Heart left ventricle (tissue), 16 donors: ENCODE results near the gene ANO2. TPM values are rescaled to one million over a fixed set of nuclear protein-coding genes. Genes with fewer than 3 reads are reported as not detected.
A peak's percentile ranks its signal among the peaks of the same experiment; 100 is the strongest.

Experiments used
- ATAC-seq, 4 donors: fragments of 200-7000 bp; cut with Tn5 transposase; one replicate each; pipeline ENCODE4 v1.9.1; 2020 to 2022; ENCODE audit warnings: moderate library complexity in 4 of 4, mild to moderate bottlenecking in 3 of 4, moderate number of reproducible peaks in 1 of 4
- DNase-seq, 5 donors: peaks; one replicate each; pipeline ENCODE4 v3.0.0-alpha.2; 2020
- H3K27ac ChIP-seq, 12 donors: fragments of 200-600 bp; sonication (generic) in 4 of 12; one replicate each; pipeline versions ENCODE4 v1.5.0 to v1.8.0; 2016 to 2022; ENCODE audit warnings: mild to moderate bottlenecking in 2 of 12
- H3K27me3 ChIP-seq, 9 donors: fragments of 200-600 bp; sonication (generic) in 2 of 9; one replicate each; pipeline versions ENCODE4 v1.5.1 to v1.8.0; 2016 to 2022; ENCODE audit warnings: mild to moderate bottlenecking in 3 of 9
- H3K36me3 ChIP-seq, 9 donors: fragments of 200-600 bp; sonication (generic) in 2 of 9; one replicate each; pipeline versions ENCODE4 v1.5.0 to v1.8.0; 2018 to 2022; ENCODE audit warnings: mild to moderate bottlenecking in 2 of 9
- H3K4me1 ChIP-seq, 12 donors: fragments of 200-600 bp; sonication (generic) in 4 of 12; one replicate each; pipeline versions ENCODE4 v1.5.0 to v1.8.0; 2016 to 2022; ENCODE audit warnings: mild to moderate bottlenecking in 3 of 12
- H3K4me3 ChIP-seq, 12 donors: fragments of 200-600 bp; sonication (generic) in 4 of 12; one replicate each; pipeline versions ENCODE4 v1.5.0 to v1.8.0; 2017 to 2022; ENCODE audit warnings: mild to moderate bottlenecking in 9 of 12, moderate library complexity in 4 of 12
- H3K9me3 ChIP-seq, 12 donors: fragments of 200-600 bp; sonication (generic) in 4 of 12; one replicate each; pipeline versions ENCODE4 v1.5.0 to v1.8.0; 2016 to 2022; ENCODE audit warnings: mild to moderate bottlenecking in 1 of 12
- CTCF ChIP-seq, 12 donors: fragments of 200-600 bp; sonication (generic) in 4 of 12; IDR thresholded peaks; one replicate each; pipeline versions ENCODE4 v1.5.0 to v1.8.0; 2018 to 2022; ENCODE audit warnings: antibody characterized with exemption in 12 of 12, mild to moderate bottlenecking in 5 of 12
- POLR2A ChIP-seq, 2 donors: fragments of 450-650 bp; IDR thresholded peaks; one replicate each; pipeline ENCODE4 v1.6.1; 2017; ENCODE audit warnings: antibody characterized with exemption in 2 of 2, mild to moderate bottlenecking in 2 of 2, moderate library complexity in 2 of 2
- WGBS, 4 donors: extraction: QIAGEN DNeasy Blood & Tissue Kit in 2 of 4; methylation state at CpG; one replicate each; pipeline versions ENCODE4 v1.1.5 to v1.1.7; 2013 to 2018; 5-methylcytosine and 5-hydroxymethylcytosine counted together
- intact Hi-C, 10 donors: fragments of 100-400 bp; cut with DNase I; formaldehyde crosslinking; loops; one replicate each; pipeline versions ENCODE4 v1.11.1 to v1.14.2; 2022
- polyA plus RNA-seq, 2 donors: library from polyadenylated mRNA; stranded (reverse); fragments of 200-250 nt; gene quantifications; one replicate each; pipeline ENCODE4 v1.2.3, GENCODE V29; 2013
- total RNA-seq, 9 donors: library from RNA; depleted of rRNA in 2 of 9; stranded (reverse); fragments of >200 nt in 2 of 9; fragmentation: NEBNext Ultra II Directional in 3 of 9; extraction: Animal tissue kit (Norgen Biotek cat#: 25700) in 3 of 9; gene quantifications; one replicate each; pipeline versions ENCODE4 v1.1.0 to v1.2.4, GENCODE V29; 2016 to 2023
- donor health status: ischemic (EF 13 %, LVEDD 7.1; RV severe dilation, severe dysfunction).
- donor health status: healthy with polysubstance abuse.
- donor health status: DM: no; HTN: yes; CAD: no.
- donor health status: DM: no; HTN: no; CAD: no.
- donor health status: ischemic (EF 25% LVEDD 6.9; RV normal size, moderate dysfunction).
- donor health status: ischemic (EF 25% LVEDD 5.7; RV mildly dilated, moderate dysfunction).
- donor health status: healthy.
- donor health status: DM: yes; HTN: yes; CAD: no.
- donor health status: ischemic (EF 35%, LVEDD 5.7; RV mildly dilated, moderate dysfunction).
- donor health status: nonischemic (EF 11% LVEDD 7.7; RV severe dilation, severe dysfunction).
- donor health status: DM: yes; HTN: yes; CAD: no.
- donor health status: PGD.
- donor health status: ischemic (EF 29% LVEDD 5.4; RV normal size, mild dysfunction).
- donor health status: nonischemic (EF 23%, LVEDD 6.1; RV moderate dilation, normal function).

ANO2 gene
- total and polyA plus RNA-seq, 11 donors = 3.4 to 19.4 (median 9.4) TPM

GRCh38 chr12:5581616-5582015 is 363.4 kb downstream of the ANO2 start:
- peaks cover 11 to 75% (median 50%) of the 10 kb centered on the region in 12 donors for H3K4me1 ChIP-seq
- H3K4me3 ChIP-seq = peak overlapping the region in 2 of 12 donors; percentile 4 to 26
- peak overlapping the region; percentile 40 to 82 (median 61) for H3K27ac ChIP-seq
- no peaks in the 10 kb centered on the region for H3K27me3 ChIP-seq
- ATAC-seq (peak in 2 of 4 donors; percentile 12 to 22), DNase-seq (no peak)
- H3K36me3 ChIP-seq = no peaks in the 10 kb centered on the region
- H3K9me3 ChIP-seq = no peaks in the 10 kb centered on the region
- TF ChIP-seq CTCF (IDR thresholded peaks at IDR 0.05) (no peak), POLR2A (IDR thresholded peaks at IDR 0.05) (no peak)
- intact Hi-C loops = loop anchor here in 1 of 10 donors (5.0 kb wide), 1 partner anchor 149 kb away; the partner anchor contains the start of gene NTF3
- 45 to 55% (median 51%) methylated on average over 4 of the region's 4 CpGs for WGBS, 4 donors

DNA sequence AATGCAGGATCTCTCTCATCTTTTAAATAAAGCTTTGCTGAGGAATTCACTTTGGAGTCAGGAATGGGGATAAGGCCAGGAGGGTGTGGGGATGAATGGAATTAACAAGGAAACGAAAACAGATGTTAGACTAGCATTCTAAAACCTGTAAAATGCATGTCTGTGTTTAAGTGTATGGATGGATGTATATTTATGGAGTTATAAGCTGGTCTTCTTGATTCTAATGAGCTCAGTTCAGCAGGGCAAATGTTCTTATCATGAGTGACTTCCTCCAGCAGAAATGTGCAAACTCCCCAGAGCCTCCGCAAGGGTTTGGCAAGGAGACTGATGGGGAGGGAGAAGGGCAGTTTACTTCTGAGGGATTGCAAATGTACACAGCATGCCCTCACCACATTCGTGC is 364.0 kb downstream of the ANO2 start:
- TF ChIP-seq CTCF (IDR thresholded peaks at IDR 0.05) = no peak
- TF ChIP-seq POLR2A (IDR thresholded peaks at IDR 0.05) = no peak
- Histone ChIP-seq H3K4me1 (peaks cover 12 to 80% (median 51%) of the 10 kb centered on the region in 12 donors), H3K27me3 (no peaks in the 10 kb centered on the region), H3K9me3 (no peaks in the 10 kb centered on the region), H3K36me3 (no peaks in the 10 kb centered on the region), H3K27ac (peak overlapping the region; percentile 40 to 82 (median 61)), H3K4me3 (no peak overlapping the region)
- peak in 1 of 5 donors; percentile 43 for DNase-seq
- 37 to 54% (median 48%) methylated on average over 3 of the region's 3 CpGs for WGBS, 4 donors
- intact Hi-C loops = loop anchor here in 1 of 10 donors (5.0 kb wide), 1 partner anchor 149 kb away; the partner anchor contains the start of gene NTF3
- ATAC-seq = peak in 2 of 4 donors; percentile 35 to 37

GRCh38 chr12:5578775-5579174 is 366.3 kb downstream of the ANO2 start:
- WGBS, 4 donors = 71 to 93% (median 85%) methylated on average over 3 of the region's 3 CpGs

DNA sequence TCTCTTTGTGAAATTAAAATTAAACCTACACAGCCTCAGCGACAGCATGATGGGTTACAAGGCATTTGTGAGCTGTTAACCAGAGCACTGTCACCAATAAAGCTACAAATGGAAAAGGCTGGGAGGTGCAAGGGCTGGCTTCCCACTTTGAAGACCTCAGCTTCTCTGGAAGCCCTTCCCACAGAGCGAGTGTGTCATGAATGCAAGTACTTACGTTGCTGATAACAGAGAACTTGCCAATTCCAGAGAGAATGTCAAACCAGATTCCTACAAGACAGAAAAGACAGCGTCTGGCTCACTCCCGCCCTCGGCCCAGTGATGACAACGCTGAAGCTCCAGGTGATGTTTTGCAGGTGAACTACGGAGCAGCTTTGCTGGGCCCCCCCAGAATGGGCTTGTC is 367.3 kb downstream of the ANO2 start:
- Histone ChIP-seq H3K9me3 (no peaks in the 10 kb centered on the region), H3K4me3 (no peak overlapping the region), H3K4me1 (peaks cover 11 to 61% (median 38%) of the 10 kb centered on the region in 12 donors), H3K27me3 (no peaks in the 10 kb centered on the region), H3K36me3 (no peaks in the 10 kb centered on the region), H3K27ac (peak overlapping the region in 8 of 12 donors; percentile 26 to 59 (median 40))
- DNase-seq (no peak), ATAC-seq (peak in 1 of 4 donors; percentile 21)
- TF ChIP-seq POLR2A (IDR thresholded peaks at IDR 0.05) (no peak), CTCF (IDR thresholded peaks at IDR 0.05) (no peak)
- intact Hi-C loops = no loop called here
- 31 to 49% (median 36%) methylated on average over 8 of the region's 8 CpGs for WGBS, 4 donors

More at GRCh38 chr12:5578775-5579174, 366.3 kb downstream of the ANO2 start:
- Histone ChIP-seq H3K27me3 (no peaks in the 10 kb centered on the region), H3K4me3 (no peak overlapping the region), H3K27ac (no peak overlapping the region), H3K36me3 (no peaks in the 10 kb centered on the region), H3K4me1 (peaks cover 12 to 65% (median 43%) of the 10 kb centered on the region in 12 donors), H3K9me3 (no peaks in the 10 kb centered on the region)
- ATAC-seq = no peak
- no peak for TF ChIP-seq CTCF (IDR thresholded peaks at IDR 0.05)
- TF ChIP-seq POLR2A (IDR thresholded peaks at IDR 0.05) = no peak
- intact Hi-C loops = no loop called here
- no peak for DNase-seq
